ENCODE data around the gene DDB1. TPM values are rescaled to one million over a fixed set of nuclear protein-coding genes. Genes with fewer than 3 reads are reported as not detected.

The DDB1 gene
- total and polyA plus RNA-seq, 9 of the 15 experiments (the other 6 are each of a cell fraction or from before 2014, with no cell fraction given): 172 to 361 (median 266) TPM

DNA sequence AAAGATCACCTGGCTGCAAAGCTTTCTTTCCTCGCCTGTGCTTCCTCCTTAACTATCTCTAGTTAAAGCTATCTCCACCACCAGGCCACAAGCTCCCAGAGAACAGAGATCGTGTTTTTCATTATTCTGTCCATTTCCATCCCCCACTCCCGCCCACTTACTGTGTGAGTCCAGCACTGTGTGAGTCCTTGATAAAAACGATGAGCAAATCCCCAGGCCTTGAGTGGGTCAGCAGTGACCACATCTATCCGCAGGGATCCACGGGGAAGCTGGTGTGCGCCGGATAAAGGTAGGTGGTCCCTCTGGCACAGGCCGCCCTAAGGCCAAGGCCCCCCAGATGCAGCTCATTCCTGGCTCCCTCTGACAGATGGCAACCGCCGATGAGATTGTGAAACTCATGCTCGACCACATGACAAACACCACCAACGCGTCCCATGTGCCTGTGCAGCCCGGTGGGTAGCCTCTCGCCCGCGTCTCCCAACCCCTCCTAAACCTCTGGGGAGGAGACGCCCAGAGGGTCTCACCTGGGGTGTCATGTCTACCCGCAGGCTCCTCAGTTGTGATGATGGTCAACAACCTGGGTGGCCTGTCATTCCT is 9.4 kb upstream of the DDB1 start (continued):
- TF ChIP-seq, protein P1, sequence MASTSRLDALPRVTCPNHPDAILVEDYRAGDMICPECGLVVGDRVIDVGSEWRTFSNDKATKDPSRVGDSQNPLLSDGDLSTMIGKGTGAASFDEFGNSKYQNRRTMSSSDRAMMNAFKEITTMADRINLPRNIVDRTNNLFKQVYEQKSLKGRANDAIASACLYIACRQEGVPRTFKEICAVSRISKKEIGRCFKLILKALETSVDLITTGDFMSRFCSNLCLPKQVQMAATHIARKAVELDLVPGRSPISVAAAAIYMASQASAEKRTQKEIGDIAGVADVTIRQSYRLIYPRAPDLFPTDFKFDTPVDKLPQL (IDR thresholded peaks at IDR 0.05; ENCODE audit: extremely low read depth, insufficient read length): no peak
- TF ChIP-seq, protein P2, sequence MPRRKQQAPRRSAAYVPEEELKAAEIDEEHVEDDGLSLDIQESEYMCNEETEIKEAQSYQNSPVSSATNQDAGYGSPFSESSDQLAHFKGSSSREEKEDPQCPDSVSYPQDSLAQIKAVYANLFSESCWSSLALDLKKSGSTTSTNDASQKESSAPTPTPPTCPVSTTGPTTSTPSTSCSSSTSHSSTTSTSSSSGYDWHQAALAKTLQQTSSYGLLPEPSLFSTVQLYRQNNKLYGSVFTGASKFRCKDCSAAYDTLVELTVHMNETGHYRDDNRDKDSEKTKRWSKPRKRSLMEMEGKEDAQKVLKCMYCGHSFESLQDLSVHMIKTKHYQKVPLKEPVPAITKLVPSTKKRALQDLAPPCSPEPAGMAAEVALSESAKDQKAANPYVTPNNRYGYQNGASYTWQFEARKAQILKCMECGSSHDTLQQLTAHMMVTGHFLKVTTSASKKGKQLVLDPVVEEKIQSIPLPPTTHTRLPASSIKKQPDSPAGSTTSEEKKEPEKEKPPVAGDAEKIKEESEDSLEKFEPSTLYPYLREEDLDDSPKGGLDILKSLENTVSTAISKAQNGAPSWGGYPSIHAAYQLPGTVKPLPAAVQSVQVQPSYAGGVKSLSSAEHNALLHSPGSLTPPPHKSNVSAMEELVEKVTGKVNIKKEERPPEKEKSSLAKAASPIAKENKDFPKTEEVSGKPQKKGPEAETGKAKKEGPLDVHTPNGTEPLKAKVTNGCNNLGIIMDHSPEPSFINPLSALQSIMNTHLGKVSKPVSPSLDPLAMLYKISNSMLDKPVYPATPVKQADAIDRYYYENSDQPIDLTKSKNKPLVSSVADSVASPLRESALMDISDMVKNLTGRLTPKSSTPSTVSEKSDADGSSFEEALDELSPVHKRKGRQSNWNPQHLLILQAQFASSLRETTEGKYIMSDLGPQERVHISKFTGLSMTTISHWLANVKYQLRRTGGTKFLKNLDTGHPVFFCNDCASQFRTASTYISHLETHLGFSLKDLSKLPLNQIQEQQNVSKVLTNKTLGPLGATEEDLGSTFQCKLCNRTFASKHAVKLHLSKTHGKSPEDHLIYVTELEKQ (CRISPR knock-in tag; IDR thresholded peaks at IDR 0.05): no peak
- TF ChIP-seq RFX7 (CRISPR knock-in tag; IDR thresholded peaks at IDR 0.05) (no peak), DMBX1 (CRISPR knock-in tag; IDR thresholded peaks at IDR 0.05; ENCODE audit: borderline replicate concordance) (peak; percentile 84; the same call in 1 of the 2 replicates), ZNF764 (CRISPR knock-in tag; IDR thresholded peaks at IDR 0.05; ENCODE audit: low read depth) (no peak), SMARCC2 (IDR thresholded peaks at IDR 0.05; ENCODE audit: low read depth) (peak; percentile 62; the same call in 1 of the 2 replicates), ZNF778 (CRISPR knock-in tag; IDR thresholded peaks at IDR 0.05) (no peak), TBP (optimal IDR thresholded peaks at IDR 0.05; ENCODE audit: low read depth, low read length) (peak; percentile 52), HEY1 (CRISPR knock-in tag; IDR thresholded peaks at IDR 0.05; ENCODE audit: borderline replicate concordance) (no peak), HDAC2 (IDR thresholded peaks at IDR 0.05) (peak; percentile 63; the same call in 1 of the 2 replicates), ZKSCAN8 (CRISPR knock-in tag; IDR thresholded peaks at IDR 0.05) (no peak), NFXL1 (CRISPR knock-in tag; IDR thresholded peaks at IDR 0.05) (no peak), NCOA6 (IDR thresholded peaks at IDR 0.05) (no peak; the same call in 1 of the 2 replicates), ZNF140 (CRISPR knock-in tag; IDR thresholded peaks at IDR 0.05) (no peak)
- TF ChIP-seq, protein P3, sequence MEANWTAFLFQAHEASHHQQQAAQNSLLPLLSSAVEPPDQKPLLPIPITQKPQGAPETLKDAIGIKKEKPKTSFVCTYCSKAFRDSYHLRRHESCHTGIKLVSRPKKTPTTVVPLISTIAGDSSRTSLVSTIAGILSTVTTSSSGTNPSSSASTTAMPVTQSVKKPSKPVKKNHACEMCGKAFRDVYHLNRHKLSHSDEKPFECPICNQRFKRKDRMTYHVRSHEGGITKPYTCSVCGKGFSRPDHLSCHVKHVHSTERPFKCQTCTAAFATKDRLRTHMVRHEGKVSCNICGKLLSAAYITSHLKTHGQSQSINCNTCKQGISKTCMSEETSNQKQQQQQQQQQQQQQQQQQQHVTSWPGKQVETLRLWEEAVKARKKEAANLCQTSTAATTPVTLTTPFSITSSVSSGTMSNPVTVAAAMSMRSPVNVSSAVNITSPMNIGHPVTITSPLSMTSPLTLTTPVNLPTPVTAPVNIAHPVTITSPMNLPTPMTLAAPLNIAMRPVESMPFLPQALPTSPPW (CRISPR knock-in tag; IDR thresholded peaks at IDR 0.05): 0 out of 2 replicates have a peak, but pooled peaks have one; percentile 39
- TF ChIP-seq, protein P4, sequence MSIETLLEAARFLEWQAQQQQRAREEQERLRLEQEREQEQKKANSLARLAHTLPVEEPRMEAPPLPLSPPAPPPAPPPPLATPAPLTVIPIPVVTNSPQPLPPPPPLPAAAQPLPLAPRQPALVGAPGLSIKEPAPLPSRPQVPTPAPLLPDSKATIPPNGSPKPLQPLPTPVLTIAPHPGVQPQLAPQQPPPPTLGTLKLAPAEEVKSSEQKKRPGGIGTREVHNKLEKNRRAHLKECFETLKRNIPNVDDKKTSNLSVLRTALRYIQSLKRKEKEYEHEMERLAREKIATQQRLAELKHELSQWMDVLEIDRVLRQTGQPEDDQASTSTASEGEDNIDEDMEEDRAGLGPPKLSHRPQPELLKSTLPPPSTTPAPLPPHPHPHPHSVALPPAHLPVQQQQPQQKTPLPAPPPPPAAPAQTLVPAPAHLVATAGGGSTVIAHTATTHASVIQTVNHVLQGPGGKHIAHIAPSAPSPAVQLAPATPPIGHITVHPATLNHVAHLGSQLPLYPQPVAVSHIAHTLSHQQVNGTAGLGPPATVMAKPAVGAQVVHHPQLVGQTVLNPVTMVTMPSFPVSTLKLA (conservative IDR thresholded peaks at IDR 0.05): peak; percentile 53 to 78
- TF ChIP-seq, protein P5, sequence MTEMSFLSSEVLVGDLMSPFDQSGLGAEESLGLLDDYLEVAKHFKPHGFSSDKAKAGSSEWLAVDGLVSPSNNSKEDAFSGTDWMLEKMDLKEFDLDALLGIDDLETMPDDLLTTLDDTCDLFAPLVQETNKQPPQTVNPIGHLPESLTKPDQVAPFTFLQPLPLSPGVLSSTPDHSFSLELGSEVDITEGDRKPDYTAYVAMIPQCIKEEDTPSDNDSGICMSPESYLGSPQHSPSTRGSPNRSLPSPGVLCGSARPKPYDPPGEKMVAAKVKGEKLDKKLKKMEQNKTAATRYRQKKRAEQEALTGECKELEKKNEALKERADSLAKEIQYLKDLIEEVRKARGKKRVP (CRISPR knock-in tag; IDR thresholded peaks at IDR 0.05): no peak
- TF ChIP-seq, protein P6, sequence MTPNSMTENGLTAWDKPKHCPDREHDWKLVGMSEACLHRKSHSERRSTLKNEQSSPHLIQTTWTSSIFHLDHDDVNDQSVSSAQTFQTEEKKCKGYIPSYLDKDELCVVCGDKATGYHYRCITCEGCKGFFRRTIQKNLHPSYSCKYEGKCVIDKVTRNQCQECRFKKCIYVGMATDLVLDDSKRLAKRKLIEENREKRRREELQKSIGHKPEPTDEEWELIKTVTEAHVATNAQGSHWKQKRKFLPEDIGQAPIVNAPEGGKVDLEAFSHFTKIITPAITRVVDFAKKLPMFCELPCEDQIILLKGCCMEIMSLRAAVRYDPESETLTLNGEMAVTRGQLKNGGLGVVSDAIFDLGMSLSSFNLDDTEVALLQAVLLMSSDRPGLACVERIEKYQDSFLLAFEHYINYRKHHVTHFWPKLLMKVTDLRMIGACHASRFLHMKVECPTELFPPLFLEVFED (CRISPR knock-in tag; conservative IDR thresholded peaks at IDR 0.05): no peak
